Type B pancreatic cell (in vitro differentiated cells): ENCODE data around the gene TMEM182. TPM values are rescaled to one million over a fixed set of nuclear protein-coding genes. Genes with fewer than 3 reads are reported as not detected.

Experiments
- DNase-seq: peaks from one replicate; pipeline ENCODE4 v3.0.0; 2021; ENCODE audit warnings: mixed read lengths; ENCODE audit not compliant: unreplicated experiment; ENCODE audit errors: extremely low spot score
- H3K27ac Mint-ChIP-seq: 2 replicates; pipeline ENCODE4 v1.8.0; 2021; ENCODE audit warnings: mild to moderate bottlenecking, mixed read lengths
- H3K27me3 Mint-ChIP-seq: 2 replicates; pipeline ENCODE4 v1.8.0; 2021; ENCODE audit warnings: mixed read lengths
- H3K36me3 Mint-ChIP-seq: 2 replicates; pipeline ENCODE4 v1.8.0; 2021; ENCODE audit warnings: mixed read lengths
- H3K4me1 Mint-ChIP-seq: one replicate; pipeline ENCODE4 v1.8.0; 2021; ENCODE audit warnings: mixed read lengths; ENCODE audit not compliant: unreplicated experiment
- H3K4me3 Mint-ChIP-seq: 2 replicates; pipeline ENCODE4 v1.8.0; 2021; ENCODE audit warnings: mild to moderate bottlenecking, mixed read lengths
- H3K9me3 Mint-ChIP-seq: 2 replicates; pipeline ENCODE4 v1.8.0; 2021; ENCODE audit warnings: mixed read lengths
- total RNA-seq: library from RNA; stranded (reverse); gene quantifications from 2 replicates; pipeline ENCODE4 v1.2.1, GENCODE V29; 2021; ENCODE audit warnings: low replicate concordance
- TF ChIP-seq, protein P1 (sequence below): fragments of 200-600 bp; sonication (generic); conservative IDR thresholded peaks from 2 replicates; pipeline ENCODE4 v1.5.0; 2021; ENCODE audit warnings: antibody characterized with exemption, mild to moderate bottlenecking

TMEM182 gene
- total RNA-seq, 1 donor from 2014 or later, result 5.8 TPM

DNA sequence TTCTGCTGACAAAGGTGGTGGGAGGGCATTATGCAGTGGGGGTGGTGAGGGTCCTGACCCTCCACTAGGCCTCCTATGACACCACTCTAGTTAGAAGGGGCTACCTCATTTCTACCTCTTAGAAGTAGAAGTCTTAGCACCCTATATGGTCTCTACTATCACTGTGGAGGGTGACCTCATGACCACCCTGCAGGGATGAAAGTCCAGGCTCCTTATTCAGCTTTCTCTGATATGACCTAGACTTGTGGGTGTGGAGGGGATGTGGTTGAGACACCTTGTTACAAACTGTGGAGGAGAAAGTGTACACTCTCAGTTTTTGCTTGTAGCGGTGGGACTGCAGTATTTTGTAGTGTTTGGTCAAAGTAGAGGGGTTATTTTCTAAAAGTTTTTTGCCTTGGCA is 18.6 kb downstream of the TMEM182 start:
- no peak overlapping the region for H3K4me3 Mint-ChIP-seq
- TF ChIP-seq, protein P1, sequence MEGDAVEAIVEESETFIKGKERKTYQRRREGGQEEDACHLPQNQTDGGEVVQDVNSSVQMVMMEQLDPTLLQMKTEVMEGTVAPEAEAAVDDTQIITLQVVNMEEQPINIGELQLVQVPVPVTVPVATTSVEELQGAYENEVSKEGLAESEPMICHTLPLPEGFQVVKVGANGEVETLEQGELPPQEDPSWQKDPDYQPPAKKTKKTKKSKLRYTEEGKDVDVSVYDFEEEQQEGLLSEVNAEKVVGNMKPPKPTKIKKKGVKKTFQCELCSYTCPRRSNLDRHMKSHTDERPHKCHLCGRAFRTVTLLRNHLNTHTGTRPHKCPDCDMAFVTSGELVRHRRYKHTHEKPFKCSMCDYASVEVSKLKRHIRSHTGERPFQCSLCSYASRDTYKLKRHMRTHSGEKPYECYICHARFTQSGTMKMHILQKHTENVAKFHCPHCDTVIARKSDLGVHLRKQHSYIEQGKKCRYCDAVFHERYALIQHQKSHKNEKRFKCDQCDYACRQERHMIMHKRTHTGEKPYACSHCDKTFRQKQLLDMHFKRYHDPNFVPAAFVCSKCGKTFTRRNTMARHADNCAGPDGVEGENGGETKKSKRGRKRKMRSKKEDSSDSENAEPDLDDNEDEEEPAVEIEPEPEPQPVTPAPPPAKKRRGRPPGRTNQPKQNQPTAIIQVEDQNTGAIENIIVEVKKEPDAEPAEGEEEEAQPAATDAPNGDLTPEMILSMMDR, result no peak
- no peak for DNase-seq
- no peaks in the 10 kb centered on the region for H3K27me3 Mint-ChIP-seq
- no peak overlapping the region for H3K27ac Mint-ChIP-seq
- peaks cover 8% of the 10 kb centered on the region for H3K36me3 Mint-ChIP-seq
- no peaks in the 10 kb centered on the region for H3K9me3 Mint-ChIP-seq
- no peaks in the 10 kb centered on the region for H3K4me1 Mint-ChIP-seq

DNA sequence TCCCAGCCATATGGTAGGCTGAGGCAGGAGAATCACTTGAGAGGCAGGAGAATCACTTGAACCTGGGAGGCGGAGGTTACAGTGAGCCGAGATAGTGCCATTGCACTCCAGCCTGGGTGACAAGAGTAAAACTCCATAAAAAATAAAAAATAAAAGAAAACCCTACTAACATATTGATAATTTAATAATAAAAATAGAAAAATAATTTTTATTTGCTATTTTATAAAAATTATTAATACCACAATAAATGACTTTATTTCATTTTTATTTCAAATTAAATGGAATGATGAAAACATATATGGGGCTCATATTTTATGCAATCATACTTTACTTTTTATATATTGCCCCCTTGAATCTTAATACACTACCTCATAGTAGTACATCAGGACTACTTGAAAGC is 20.4 kb downstream of the TMEM182 start:
- H3K9me3 Mint-ChIP-seq, result no peaks in the 10 kb centered on the region
- H3K4me1 Mint-ChIP-seq, result no peaks in the 10 kb centered on the region
- no peak overlapping the region for H3K4me3 Mint-ChIP-seq
- DNase-seq, result no peak
- H3K36me3 Mint-ChIP-seq, result peaks cover 3% of the 10 kb centered on the region
- H3K27me3 Mint-ChIP-seq, result no peaks in the 10 kb centered on the region
- H3K27ac Mint-ChIP-seq, result no peak overlapping the region
- TF ChIP-seq, protein P1, result no peak

DNA sequence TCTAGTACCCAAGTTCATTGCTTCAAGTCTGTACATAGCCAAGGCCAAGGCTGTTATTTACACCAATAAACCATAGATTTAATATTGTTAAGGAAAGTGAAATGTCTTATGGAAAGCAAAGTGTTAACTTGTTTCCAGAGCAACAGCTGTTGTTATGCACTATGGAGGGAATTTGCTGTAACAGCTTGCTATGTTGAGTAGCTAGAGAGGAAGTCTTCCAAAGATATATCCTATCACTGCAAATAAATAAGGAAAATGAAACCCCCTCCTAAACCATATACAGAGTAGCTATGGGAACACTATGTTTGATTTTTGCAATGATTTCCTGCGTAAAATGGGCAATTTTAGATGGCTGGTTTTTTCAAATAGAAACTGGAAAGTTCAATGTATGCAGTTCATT is 21.1 kb downstream of the TMEM182 start:
- Mint-ChIP-seq H3K27me3 (no peaks in the 10 kb centered on the region), H3K4me3 (no peak overlapping the region), H3K9me3 (no peaks in the 10 kb centered on the region), H3K36me3 (peaks cover 5% of the 10 kb centered on the region), H3K4me1 (no peaks in the 10 kb centered on the region), H3K27ac (no peak overlapping the region)
- DNase-seq, result no peak
- TF ChIP-seq, protein P1, result no peak

DNA sequence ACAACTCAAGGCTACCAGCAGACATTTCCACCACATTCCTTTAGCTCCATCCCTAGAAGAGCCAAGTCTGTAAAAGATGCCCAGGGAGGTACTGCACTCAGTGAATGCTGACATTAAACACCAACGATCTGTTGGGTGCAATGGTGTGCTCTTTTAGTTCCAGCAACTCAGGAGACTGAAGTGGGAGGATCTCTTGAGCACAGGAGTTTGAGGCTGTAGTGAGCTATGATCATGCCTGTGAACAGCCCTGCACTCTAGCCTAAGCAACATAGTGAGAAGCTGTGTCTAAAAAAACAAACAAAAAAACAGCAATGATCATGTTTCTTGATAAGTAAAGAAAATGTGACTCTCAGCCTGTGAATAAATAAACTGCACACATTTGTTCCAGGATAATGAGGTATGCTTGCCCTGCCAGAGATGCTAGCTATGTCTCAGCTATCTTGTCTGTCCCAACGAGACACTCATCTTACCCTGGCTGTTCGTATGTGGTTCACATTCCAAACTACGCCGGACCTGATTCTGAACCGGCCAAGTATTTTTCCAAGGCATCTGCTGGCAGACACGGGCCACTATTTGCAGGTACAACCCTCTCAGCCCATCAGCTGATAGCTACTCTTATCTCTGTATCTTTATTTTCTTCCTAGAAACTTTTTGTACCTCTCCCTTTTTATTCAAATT is 21.8 kb downstream of the TMEM182 start:
- TF ChIP-seq, protein P1, result no peak
- no peaks in the 10 kb centered on the region for H3K9me3 Mint-ChIP-seq
- no peaks in the 10 kb centered on the region for H3K27me3 Mint-ChIP-seq
- H3K4me1 Mint-ChIP-seq, result no peaks in the 10 kb centered on the region
- H3K36me3 Mint-ChIP-seq, result peaks cover 5% of the 10 kb centered on the region
- H3K27ac Mint-ChIP-seq, result no peak overlapping the region
- H3K4me3 Mint-ChIP-seq, result no peak overlapping the region
- DNase-seq, result no peak

DNA sequence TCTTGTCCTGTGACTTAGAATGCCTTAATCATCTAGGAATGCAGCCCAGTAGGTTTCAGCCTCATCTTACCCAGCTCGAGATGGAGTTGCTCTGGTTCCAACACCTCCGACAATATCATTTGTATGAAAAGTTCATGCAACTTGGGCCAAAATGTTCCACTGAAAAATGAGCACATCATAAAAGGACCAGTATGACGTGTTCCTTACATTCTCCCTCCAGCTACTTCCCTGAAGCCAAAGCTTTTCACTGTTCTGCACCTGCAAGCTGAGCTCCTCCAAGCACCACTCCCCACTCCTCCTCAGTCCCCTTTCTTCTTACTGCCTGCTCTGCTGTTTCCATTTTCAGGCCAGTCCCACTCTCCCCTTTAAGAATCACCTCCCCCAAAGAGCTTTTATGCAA is 23.1 kb downstream of the TMEM182 start:
- H3K4me1 Mint-ChIP-seq, result no peaks in the 10 kb centered on the region
- DNase-seq, result no peak
- no peaks in the 10 kb centered on the region for H3K27me3 Mint-ChIP-seq
- TF ChIP-seq, protein P1, result no peak
- H3K36me3 Mint-ChIP-seq, result peaks cover 5% of the 10 kb centered on the region
- H3K9me3 Mint-ChIP-seq, result no peaks in the 10 kb centered on the region
- H3K27ac Mint-ChIP-seq, result no peak overlapping the region
- no peak overlapping the region for H3K4me3 Mint-ChIP-seq
